Small intestine (tissue), 7 donors: ENCODE measurements around the gene FUT4. TPM values are rescaled to one million over a fixed set of nuclear protein-coding genes. Genes with fewer than 3 reads are reported as not detected.

Experiments used
- DNase-seq, 2 donors: peaks; one replicate each; pipeline versions ENCODE4 v3.0.0 to v3.0.0-alpha.2; 2013
- FAIRE-seq: peaks from 2 replicates; lab custom pipeline; 2012; peaks lifted over from hg19 to GRCh38; lab: Jason Lieb, UNC
- H3K27ac ChIP-seq, 3 donors: one replicate each; pipeline ENCODE4 v1.5.1; 2013; ENCODE audit warnings: low read length in 2 of 3, mild to moderate bottlenecking in 2 of 3, control low read depth in 1 of 3, inconsistent platforms in 1 of 3, low read depth in 1 of 3, moderate library complexity in 1 of 3
- H3K27me3 ChIP-seq, 3 donors: one replicate each; pipeline ENCODE4 v1.6.1; 2013; ENCODE audit warnings: low read length in 3 of 3, inconsistent platforms in 1 of 3; ENCODE audit not compliant: control insufficient read depth in 3 of 3, insufficient read depth in 3 of 3
- H3K36me3 ChIP-seq, 3 donors: one replicate each; pipeline ENCODE4 v1.6.1; 2013; ENCODE audit warnings: low read length in 3 of 3, inconsistent platforms in 1 of 3, low read depth in 1 of 3, mild to moderate bottlenecking in 1 of 3, moderate library complexity in 1 of 3; ENCODE audit not compliant: control insufficient read depth in 3 of 3, insufficient read depth in 2 of 3
- H3K4me1 ChIP-seq, 3 donors: one replicate each; pipeline ENCODE4 v1.6.1; 2013; ENCODE audit warnings: low read length in 2 of 3, inconsistent platforms in 1 of 3, low read depth in 1 of 3, mild to moderate bottlenecking in 1 of 3, moderate library complexity in 1 of 3; ENCODE audit not compliant: control insufficient read depth in 3 of 3, insufficient read depth in 2 of 3
- H3K4me3 ChIP-seq, 3 donors: one replicate each; pipeline ENCODE4 v1.5.1; 2013; ENCODE audit warnings: low read length in 3 of 3, control low read depth in 1 of 3, inconsistent platforms in 1 of 3, low read depth in 1 of 3, mild to moderate bottlenecking in 1 of 3, moderate library complexity in 1 of 3
- H3K9me3 ChIP-seq, 2 donors: one replicate each; pipeline ENCODE4 v1.6.1; 2013; ENCODE audit warnings: low read depth in 1 of 2, low read length in 1 of 2; ENCODE audit not compliant: control insufficient read depth in 2 of 2, insufficient read depth in 1 of 2
- WGBS, 3 donors: extraction: QIAGEN DNeasy Blood & Tissue Kit; methylation state at CpG; one replicate each; pipeline ENCODE4 v1.1.7; 2013; 5-methylcytosine and 5-hydroxymethylcytosine counted together
- polyA plus RNA-seq, 4 donors: library from polyadenylated mRNA; stranded (reverse) in 3 of 4; unstranded in 1 of 4; fragments of 200-250 nt in 3 of 4; fragments of 120-200 nt in 1 of 4; gene quantifications; one replicate each; pipeline versions ENCODE4 v1.2.1 to v1.2.3, GENCODE V29; 2013
- donor health status: healthy with polysubstance abuse.
- donor health status: control.
- donor health status: control.
- donor health status: Bipolar disorder and iron deficiency.
- donor health status: healthy.

FUT4 gene
- polyA plus RNA-seq, 4 donors, result 6.0 to 22.4 (median 12.3) TPM

- no peak for FAIRE-seq
- Histone ChIP-seq H3K36me3 (peaks cover 0 to 6% (median 4%) of the 10 kb centered on the region in 3 donors), H3K9me3 (no peaks in the 10 kb centered on the region), H3K27me3 (no peaks in the 10 kb centered on the region), H3K4me1 (no peaks in the 10 kb centered on the region), H3K27ac (no peak overlapping the region), H3K4me3 (no peak overlapping the region)
- DNase-seq, result no peak
- WGBS, 3 donors, result 75 to 85% (median 78%) methylated on average over 3 of the region's 3 CpGs
Measured at GRCh38 chr11:94577841-94578240, 34.1 kb downstream of the FUT4 start.

- Histone ChIP-seq H3K36me3 (peaks cover 0 to 7% (median 5%) of the 10 kb centered on the region in 3 donors), H3K4me1 (peaks cover 0 to 5% (median 0%) of the 10 kb centered on the region in 3 donors), H3K27ac (no peak overlapping the region), H3K27me3 (no peaks in the 10 kb centered on the region), H3K4me3 (no peak overlapping the region), H3K9me3 (no peaks in the 10 kb centered on the region)
- DNase-seq (no peak), FAIRE-seq (no peak)
- 17 to 92% (median 69%) methylated on average over 1 of the region's 1 CpG for WGBS, 3 donors
Measured at GRCh38 chr11:94581926-94582325, 38.2 kb downstream of the FUT4 start.

- H3K9me3 ChIP-seq, result no peaks in the 10 kb centered on the region
Measured at GRCh38 chr11:94583213-94583865, 39.6 kb downstream of the FUT4 start.

GRCh38 chr11:94583866-94584500 lies 40.3 kb downstream of the FUT4 start:
- FAIRE-seq, result no peak
- Histone ChIP-seq H3K27ac (no peak overlapping the region), H3K36me3 (peaks cover 0 to 8% (median 8%) of the 10 kb centered on the region in 3 donors), H3K4me1 (peaks cover 0 to 10% (median 0%) of the 10 kb centered on the region in 3 donors), H3K9me3 (no peaks in the 10 kb centered on the region), H3K27me3 (no peaks in the 10 kb centered on the region), H3K4me3 (no peak overlapping the region)
- DNase-seq, result no peak
- 62 to 82% (median 75%) methylated on average over 3 of the region's 3 CpGs for WGBS, 3 donors

More at GRCh38 chr11:94583213-94583865, 39.6 kb downstream of the FUT4 start:
- Histone ChIP-seq H3K36me3 (peaks cover 0 to 6% (median 5%) of the 10 kb centered on the region in 3 donors), H3K27ac (no peak overlapping the region), H3K27me3 (no peaks in the 10 kb centered on the region), H3K4me1 (peaks cover 0 to 10% (median 0%) of the 10 kb centered on the region in 3 donors), H3K4me3 (no peak overlapping the region)
- no peak for DNase-seq
- 40 to 63% (median 49%) methylated on average over 4 of the region's 4 CpGs for WGBS, 3 donors
- FAIRE-seq, result no peak

- no peak for FAIRE-seq
- DNase-seq, result no peak
- Histone ChIP-seq H3K27ac (no peak overlapping the region), H3K36me3 (peaks cover 0 to 15% (median 13%) of the 10 kb centered on the region in 3 donors), H3K4me1 (peaks cover 0 to 10% (median 0%) of the 10 kb centered on the region in 3 donors), H3K4me3 (no peak overlapping the region), H3K9me3 (no peaks in the 10 kb centered on the region), H3K27me3 (no peaks in the 10 kb centered on the region)
- 97 to 98% (median 97%) methylated on average over 5 of the region's 5 CpGs for WGBS, 3 donors
Measured at GRCh38 chr11:94584978-94585377, 41.3 kb downstream of the FUT4 start.

- H3K9me3 ChIP-seq, result no peaks in the 10 kb centered on the region
- H3K27ac ChIP-seq, result no peak overlapping the region
- H3K4me3 ChIP-seq, result no peak overlapping the region
- H3K27me3 ChIP-seq, result no peaks in the 10 kb centered on the region
- FAIRE-seq (no peak), DNase-seq (no peak)
- WGBS, 3 donors, result 78 to 95% (median 89%) methylated on average over 3 of the region's 3 CpGs
- peaks cover 0 to 15% (median 13%) of the 10 kb centered on the region in 3 donors for H3K36me3 ChIP-seq
- peaks cover 0 to 10% (median 0%) of the 10 kb centered on the region in 3 donors for H3K4me1 ChIP-seq
Measured at GRCh38 chr11:94585399-94585798, 41.7 kb downstream of the FUT4 start.

- Histone ChIP-seq H3K4me3 (no peak overlapping the region), H3K36me3 (peaks cover 0 to 21% (median 13%) of the 10 kb centered on the region in 3 donors), H3K27ac (no peak overlapping the region), H3K27me3 (no peaks in the 10 kb centered on the region), H3K9me3 (no peaks in the 10 kb centered on the region), H3K4me1 (peaks cover 0 to 10% (median 0%) of the 10 kb centered on the region in 3 donors)
- FAIRE-seq (no peak), DNase-seq (peak in 1 of 2 donors; percentile 11)
- WGBS, 3 donors, result 55 to 72% (median 67%) methylated on average over 5 of the region's 5 CpGs
Measured at GRCh38 chr11:94586546-94586945, 42.8 kb downstream of the FUT4 start.

- Histone ChIP-seq H3K4me3 (no peak overlapping the region), H3K27me3 (no peaks in the 10 kb centered on the region), H3K4me1 (peaks cover 0 to 10% (median 0%) of the 10 kb centered on the region in 3 donors), H3K27ac (no peak overlapping the region), H3K36me3 (peaks cover 0 to 23% (median 15%) of the 10 kb centered on the region in 3 donors), H3K9me3 (no peaks in the 10 kb centered on the region)
- peak in 1 of 2 donors; percentile 72 for DNase-seq
- WGBS, 3 donors, result 32 to 57% (median 48%) methylated on average over 5 of the region's 5 CpGs
- FAIRE-seq, result no peak
Measured at GRCh38 chr11:94586978-94587377, 43.3 kb downstream of the FUT4 start.
